ENCODE results near the gene GPR25.

The GPR25 gene

GRCh38 chr1:200873671-200874397 lies 1.1 kb downstream of the GPR25 start:
- DNase-seq: no peak

GRCh38 chr1:200874694-200875093 lies 1.9 kb downstream of the GPR25 start:
- no peak for DNase-seq

GRCh38 chr1:200875416-200875815 lies 2.6 kb downstream of the GPR25 start:
- no peak for DNase-seq

- no peak for DNase-seq
Observed at GRCh38 chr1:200877010-200877409, 4.2 kb downstream of the GPR25 start.

- no peak for DNase-seq
Observed at GRCh38 chr1:200877839-200878551, 5.2 kb downstream of the GPR25 start.

- no peak for DNase-seq
Observed at GRCh38 chr1:200880212-200880611, 7.4 kb downstream of the GPR25 start.

GRCh38 chr1:200883118-200883517 lies 10.3 kb downstream of the GPR25 start:
- DNase-seq: no peak

- DNase-seq: no peak
Observed at GRCh38 chr1:200885623-200886402, 13.0 kb downstream of the GPR25 start.

GRCh38 chr1:200886594-200886993 lies 13.8 kb downstream of the GPR25 start:
- no peak for DNase-seq

- DNase-seq: no peak
Observed at GRCh38 chr1:200887036-200887435, 14.3 kb downstream of the GPR25 start.

GRCh38 chr1:200887772-200888348 lies 15.1 kb downstream of the GPR25 start:
- no peak for DNase-seq

- DNase-seq: no peak
Observed at GRCh38 chr1:200888349-200888838, 15.6 kb downstream of the GPR25 start.

- no peak for DNase-seq
Observed at GRCh38 chr1:200889571-200889970, 16.8 kb downstream of the GPR25 start.

GRCh38 chr1:200890027-200890426 lies 17.2 kb downstream of the GPR25 start:
- no peak for DNase-seq

- DNase-seq: peak; percentile 38
Observed at GRCh38 chr1:200890818-200891773, 18.3 kb downstream of the GPR25 start.

- no peak for DNase-seq
Observed at GRCh38 chr1:200891774-200892157, 19.0 kb downstream of the GPR25 start.

GRCh38 chr1:200892546-200892945 lies 19.8 kb downstream of the GPR25 start:
- no peak for DNase-seq

- DNase-seq: no peak
Observed at GRCh38 chr1:200892958-200893357, 20.2 kb downstream of the GPR25 start.

- no peak for DNase-seq
Observed at GRCh38 chr1:200893411-200893901, 20.7 kb downstream of the GPR25 start.

- DNase-seq: no peak
Observed at GRCh38 chr1:200894712-200895442, 22.1 kb downstream of the GPR25 start, which contains the start of gene INAVA. TSS of gene INAVA (plus strand) at chr1:200894900. CDS start at chr1:200898401, 3,501 bp downstream.

GRCh38 chr1:200895443-200895789 lies 22.6 kb downstream of the GPR25 start:
- no peak for DNase-seq
